Osteocyte (in vitro differentiated cells): ENCODE results near the gene MUC4. TPM values are rescaled to one million over a fixed set of nuclear protein-coding genes. Genes with fewer than 3 reads are reported as not detected.
"Not testable (repeated sequence)": the region's sequence is repeated elsewhere in the genome, so short reads cannot be mapped to it uniquely, and the experiment has no call there.

Source experiments
- DNase-seq: peaks from one replicate; pipeline ENCODE4 v3.0.0; 2021; ENCODE audit warnings: mixed read lengths; ENCODE audit not compliant: unreplicated experiment; ENCODE audit errors: extremely low spot score
- H3K27ac Mint-ChIP-seq: one replicate; pipeline ENCODE4 v1.8.0; 2021; ENCODE audit warnings: mild to moderate bottlenecking, mixed read lengths; ENCODE audit not compliant: unreplicated experiment
- H3K27me3 Mint-ChIP-seq: one replicate; pipeline ENCODE4 v1.8.0; 2021; ENCODE audit warnings: mixed read lengths; ENCODE audit not compliant: unreplicated experiment
- H3K36me3 Mint-ChIP-seq: one replicate; pipeline ENCODE4 v1.8.0; 2021; ENCODE audit warnings: mixed read lengths; ENCODE audit not compliant: unreplicated experiment
- H3K4me1 Mint-ChIP-seq: one replicate; pipeline ENCODE4 v1.8.0; 2021; ENCODE audit warnings: mixed read lengths; ENCODE audit not compliant: unreplicated experiment
- H3K4me3 Mint-ChIP-seq: one replicate; pipeline ENCODE4 v1.8.0; 2021; ENCODE audit warnings: mild to moderate bottlenecking, moderate library complexity, mixed read lengths; ENCODE audit not compliant: unreplicated experiment
- H3K9me3 Mint-ChIP-seq: one replicate; pipeline ENCODE4 v1.8.0; 2021; ENCODE audit warnings: mixed read lengths; ENCODE audit not compliant: unreplicated experiment
- CTCF ChIP-seq: fragments of 200-600 bp; sonication (generic); IDR thresholded peaks from 2 replicates; pipeline ENCODE4 v1.5.0; 2021; ENCODE audit warnings: antibody characterized with exemption, mild to moderate bottlenecking, moderate library complexity
- total RNA-seq: library from RNA; stranded (reverse); gene quantifications from 2 replicates; pipeline ENCODE4 v1.2.1, GENCODE V29; 2021

Gene MUC4
- total RNA-seq, 1 donor from 2014 or later, result not detected

GRCh38 chr3:195735036-195735695 is 76.6 kb downstream of the MUC4 start:
- peaks cover 26% of the 10 kb centered on the region for H3K27me3 Mint-ChIP-seq

GRCh38 chr3:195732940-195733339 is 78.8 kb downstream of the MUC4 start:
- no peaks in the 10 kb centered on the region for H3K9me3 Mint-ChIP-seq

More at GRCh38 chr3:195735036-195735695, 76.6 kb downstream of the MUC4 start:
- Mint-ChIP-seq H3K9me3 (no peaks in the 10 kb centered on the region), H3K27ac (no peak overlapping the region), H3K4me1 (no peaks in the 10 kb centered on the region), H3K36me3 (peaks cover 7% of the 10 kb centered on the region), H3K4me3 (no peak overlapping the region)
- DNase-seq, result no peak
- no peak for TF ChIP-seq CTCF

DNA sequence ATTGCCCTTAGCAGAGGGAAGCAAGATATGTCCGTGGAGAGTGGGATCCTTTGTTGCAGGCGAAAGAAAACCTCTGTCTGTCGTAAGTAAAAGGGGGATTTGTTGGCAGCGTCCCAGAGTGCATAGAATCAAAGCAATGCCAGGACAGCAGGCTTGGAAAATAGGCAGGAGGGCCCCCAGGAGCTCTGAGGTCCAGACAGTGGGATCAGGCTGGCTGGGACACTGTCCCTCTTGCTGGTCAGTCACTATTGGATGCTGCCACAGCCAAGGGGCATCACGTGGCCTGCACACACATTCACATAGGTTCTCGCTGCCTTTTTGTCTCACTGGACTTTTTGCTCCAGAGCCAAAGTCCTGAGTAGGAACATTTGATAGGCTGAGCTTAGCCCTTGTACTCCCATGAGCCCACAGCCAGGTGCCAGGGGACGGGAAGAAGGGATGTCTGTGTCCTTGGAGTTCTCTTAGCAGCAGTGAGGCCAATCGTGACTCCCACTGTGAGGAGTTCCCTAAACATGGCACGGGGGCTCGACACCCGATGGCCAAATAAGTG is 80.3 kb downstream of the MUC4 start:
- H3K4me1 Mint-ChIP-seq, result no peaks in the 10 kb centered on the region
- TF ChIP-seq CTCF, result no peak
- H3K27me3 Mint-ChIP-seq, result peaks cover 12% of the 10 kb centered on the region
- peaks cover 9% of the 10 kb centered on the region for H3K36me3 Mint-ChIP-seq
- DNase-seq, result no peak
- H3K9me3 Mint-ChIP-seq, result no peaks in the 10 kb centered on the region
- H3K4me3 Mint-ChIP-seq, result no peak overlapping the region
- H3K27ac Mint-ChIP-seq, result no peak overlapping the region

More at GRCh38 chr3:195732940-195733339, 78.8 kb downstream of the MUC4 start:
- H3K36me3 Mint-ChIP-seq, result peaks cover 9% of the 10 kb centered on the region
- no peak overlapping the region for H3K27ac Mint-ChIP-seq
- H3K4me1 Mint-ChIP-seq, result no peaks in the 10 kb centered on the region
- TF ChIP-seq CTCF, result no peak
- no peak for DNase-seq
- peaks cover 25% of the 10 kb centered on the region for H3K27me3 Mint-ChIP-seq
- H3K4me3 Mint-ChIP-seq, result no peak overlapping the region

DNA sequence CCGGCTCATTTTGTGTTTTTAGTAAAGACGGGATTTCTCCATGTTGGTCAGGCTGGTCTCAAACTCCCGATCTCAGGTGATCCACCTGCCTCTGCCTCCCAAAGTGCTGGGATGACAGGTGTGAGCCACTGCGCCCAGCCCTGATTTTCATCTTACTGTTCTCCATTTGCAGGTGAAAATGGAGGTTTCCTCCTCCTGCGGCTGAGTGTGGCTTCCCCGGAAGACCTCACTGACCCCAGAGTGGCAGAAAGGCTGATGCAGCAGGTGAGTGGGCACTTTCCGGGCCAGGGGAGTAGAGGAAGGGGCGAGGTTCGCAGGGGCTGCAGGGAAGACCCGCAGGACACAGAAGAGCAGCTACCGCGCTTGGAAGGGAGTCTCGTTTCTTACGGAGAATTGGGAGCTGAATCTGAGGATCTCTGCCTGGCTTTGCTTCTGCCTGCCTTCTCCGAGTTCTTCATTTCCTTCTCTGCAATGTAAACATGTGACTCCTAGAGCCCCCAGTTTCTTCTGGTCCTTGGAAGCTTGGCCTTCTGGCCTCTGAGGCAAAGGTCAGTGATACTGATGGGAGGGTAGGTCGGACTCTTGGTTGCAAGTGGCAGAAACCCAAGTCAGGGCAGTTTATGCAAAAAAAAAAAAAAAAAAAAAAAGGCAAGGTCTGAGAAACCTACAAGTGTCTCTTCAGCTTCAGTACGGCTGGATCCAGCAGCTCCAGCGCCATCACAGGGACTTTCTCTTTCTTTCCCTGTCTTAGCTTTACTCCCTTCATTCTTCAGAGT is 82.1 kb downstream of the MUC4 start:
- Mint-ChIP-seq H3K4me1 (no peaks in the 10 kb centered on the region), H3K27ac (no peak overlapping the region), H3K4me3 (no peak overlapping the region), H3K27me3 (peaks cover 1% of the 10 kb centered on the region), H3K36me3 (peaks cover 2% of the 10 kb centered on the region), H3K9me3 (no peaks in the 10 kb centered on the region)
- TF ChIP-seq CTCF, result no peak
- no peak for DNase-seq

GRCh38 chr3:195728789-195729188 is 82.9 kb downstream of the MUC4 start:
- not testable (repeated sequence) for DNase-seq, H3K27ac Mint-ChIP-seq, H3K9me3 Mint-ChIP-seq, H3K4me3 Mint-ChIP-seq, H3K4me1 Mint-ChIP-seq, H3K36me3 Mint-ChIP-seq, H3K27me3 Mint-ChIP-seq
